Measurements from ENCODE around the gene AP3M1.

GRCh38 chr10:74121368-74121767, 29.3 kb downstream of the AP3M1 start:
- TF ChIP-seq CTCF (conservative IDR thresholded peaks at IDR 0.05; ENCODE audit: low read length) (no peak), EZH2phosphoT487 (IDR thresholded peaks at IDR 0.05; ENCODE audit: borderline replicate concordance) (no peak)

Data from Loucy (cell line).